ENCODE data around the gene PIANP. TPM values are rescaled to one million over a fixed set of nuclear protein-coding genes. Genes with fewer than 3 reads are reported as not detected.

The PIANP gene
- total RNA-seq, 1 experiment from 2014 or later, result 0.13 TPM

DNA sequence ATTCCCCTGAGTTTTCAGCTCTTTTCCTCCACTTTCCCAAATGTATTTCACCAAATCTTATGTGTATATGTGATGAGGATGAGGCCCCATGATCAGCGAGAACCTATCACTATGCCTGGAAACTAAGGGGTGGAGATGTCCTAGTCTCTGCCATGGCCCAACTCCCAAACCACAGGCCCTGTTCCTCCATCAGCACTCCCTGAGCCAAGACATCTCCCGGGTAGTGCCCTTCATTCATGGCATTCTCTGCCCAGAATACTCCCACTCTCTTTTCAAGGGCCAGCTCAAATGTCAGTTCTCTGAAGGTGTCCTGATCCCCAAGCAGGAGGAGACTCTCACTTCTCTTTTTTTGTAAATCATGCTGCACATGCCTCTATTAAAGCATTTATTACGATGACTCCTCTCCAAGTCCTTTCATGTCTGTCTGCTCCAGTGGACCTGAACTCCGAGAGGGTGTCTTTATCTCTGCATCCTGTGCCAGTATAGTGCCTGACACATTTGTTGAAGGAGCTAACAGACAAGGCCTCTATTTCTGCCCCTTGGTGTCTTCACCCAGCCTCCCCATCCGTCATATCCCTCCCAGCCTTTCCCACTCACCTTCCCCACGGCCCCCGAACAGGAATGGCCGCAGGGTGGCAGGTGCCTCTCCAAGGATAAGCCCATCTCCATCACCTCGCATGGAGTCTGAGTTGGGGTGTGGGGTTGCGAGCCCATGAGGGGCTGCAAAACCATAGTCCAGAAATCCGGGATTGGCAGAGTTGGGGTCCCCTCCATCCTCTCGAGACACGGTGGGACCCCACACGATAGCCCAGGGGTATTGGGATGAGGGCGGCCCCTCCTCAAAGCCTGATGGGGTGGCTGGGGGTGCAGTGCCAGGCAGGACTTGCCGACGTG is 3.7 kb downstream of the PIANP start:
- Histone ChIP-seq H3K27ac (ENCODE audit: low read length) (no peak overlapping the region), H3K9me3 (ENCODE audit: control insufficient read depth, insufficient read depth, low read depth, low read length) (no peaks in the 10 kb centered on the region), H3K36me3 (ENCODE audit: control insufficient read depth, insufficient read depth, low read length) (no peaks in the 10 kb centered on the region), H3K27me3 (ENCODE audit: control insufficient read depth, insufficient read depth, low read length) (peaks cover 9% of the 10 kb centered on the region), H3K4me1 (ENCODE audit: control insufficient read depth, insufficient read depth, low read length) (no peaks in the 10 kb centered on the region), H3K4me3 (ENCODE audit: low read depth in 2 of 2, low read length in 2 of 2) (no peak overlapping the region)
- no TSS peak for BruUV-seq (replicated peaks)
- ChIA-PET CTCF (interaction anchor here (0.6 to 0.7 kb wide), 2 partner anchors 75 to 136 kb away, joined by 3 to 9 read pairs; no protein-coding TSS in a partner anchor), POLR2A (interaction anchor here (0.6 kb wide), 1 partner anchor 81 kb away, joined by 5 read pairs; no protein-coding TSS in a partner anchor)
- intact Hi-C loops (cut with micrococcal nuclease; ENCODE audit: unreplicated experiment), result no loop called here
- ATAC-seq (no peak), DNase-seq (ENCODE audit: low read depth, low spot score) (no peak)
- TF ChIP-seq, protein P1, sequence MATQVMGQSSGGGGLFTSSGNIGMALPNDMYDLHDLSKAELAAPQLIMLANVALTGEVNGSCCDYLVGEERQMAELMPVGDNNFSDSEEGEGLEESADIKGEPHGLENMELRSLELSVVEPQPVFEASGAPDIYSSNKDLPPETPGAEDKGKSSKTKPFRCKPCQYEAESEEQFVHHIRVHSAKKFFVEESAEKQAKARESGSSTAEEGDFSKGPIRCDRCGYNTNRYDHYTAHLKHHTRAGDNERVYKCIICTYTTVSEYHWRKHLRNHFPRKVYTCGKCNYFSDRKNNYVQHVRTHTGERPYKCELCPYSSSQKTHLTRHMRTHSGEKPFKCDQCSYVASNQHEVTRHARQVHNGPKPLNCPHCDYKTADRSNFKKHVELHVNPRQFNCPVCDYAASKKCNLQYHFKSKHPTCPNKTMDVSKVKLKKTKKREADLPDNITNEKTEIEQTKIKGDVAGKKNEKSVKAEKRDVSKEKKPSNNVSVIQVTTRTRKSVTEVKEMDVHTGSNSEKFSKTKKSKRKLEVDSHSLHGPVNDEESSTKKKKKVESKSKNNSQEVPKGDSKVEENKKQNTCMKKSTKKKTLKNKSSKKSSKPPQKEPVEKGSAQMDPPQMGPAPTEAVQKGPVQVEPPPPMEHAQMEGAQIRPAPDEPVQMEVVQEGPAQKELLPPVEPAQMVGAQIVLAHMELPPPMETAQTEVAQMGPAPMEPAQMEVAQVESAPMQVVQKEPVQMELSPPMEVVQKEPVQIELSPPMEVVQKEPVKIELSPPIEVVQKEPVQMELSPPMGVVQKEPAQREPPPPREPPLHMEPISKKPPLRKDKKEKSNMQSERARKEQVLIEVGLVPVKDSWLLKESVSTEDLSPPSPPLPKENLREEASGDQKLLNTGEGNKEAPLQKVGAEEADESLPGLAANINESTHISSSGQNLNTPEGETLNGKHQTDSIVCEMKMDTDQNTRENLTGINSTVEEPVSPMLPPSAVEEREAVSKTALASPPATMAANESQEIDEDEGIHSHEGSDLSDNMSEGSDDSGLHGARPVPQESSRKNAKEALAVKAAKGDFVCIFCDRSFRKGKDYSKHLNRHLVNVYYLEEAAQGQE (IDR thresholded peaks at IDR 0.05; ENCODE audit: insufficient read depth in 1 of 2, low read depth in 2 of 2, low read length in 1 of 2), result no peak
- TF ChIP-seq TCF7L2 (IDR thresholded peaks at IDR 0.05; ENCODE audit: low read depth, low read length) (no peak), POLR2AphosphoS5 (IDR thresholded peaks at IDR 0.05; ENCODE audit: low read depth, low read length) (no peak), SIN3A (IDR thresholded peaks at IDR 0.05; ENCODE audit: borderline replicate concordance, insufficient read depth, low read depth, low read length) (no peak)
- TF ChIP-seq, protein P2, sequence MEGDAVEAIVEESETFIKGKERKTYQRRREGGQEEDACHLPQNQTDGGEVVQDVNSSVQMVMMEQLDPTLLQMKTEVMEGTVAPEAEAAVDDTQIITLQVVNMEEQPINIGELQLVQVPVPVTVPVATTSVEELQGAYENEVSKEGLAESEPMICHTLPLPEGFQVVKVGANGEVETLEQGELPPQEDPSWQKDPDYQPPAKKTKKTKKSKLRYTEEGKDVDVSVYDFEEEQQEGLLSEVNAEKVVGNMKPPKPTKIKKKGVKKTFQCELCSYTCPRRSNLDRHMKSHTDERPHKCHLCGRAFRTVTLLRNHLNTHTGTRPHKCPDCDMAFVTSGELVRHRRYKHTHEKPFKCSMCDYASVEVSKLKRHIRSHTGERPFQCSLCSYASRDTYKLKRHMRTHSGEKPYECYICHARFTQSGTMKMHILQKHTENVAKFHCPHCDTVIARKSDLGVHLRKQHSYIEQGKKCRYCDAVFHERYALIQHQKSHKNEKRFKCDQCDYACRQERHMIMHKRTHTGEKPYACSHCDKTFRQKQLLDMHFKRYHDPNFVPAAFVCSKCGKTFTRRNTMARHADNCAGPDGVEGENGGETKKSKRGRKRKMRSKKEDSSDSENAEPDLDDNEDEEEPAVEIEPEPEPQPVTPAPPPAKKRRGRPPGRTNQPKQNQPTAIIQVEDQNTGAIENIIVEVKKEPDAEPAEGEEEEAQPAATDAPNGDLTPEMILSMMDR (IDR thresholded peaks at IDR 0.05), result no peak
- in situ Hi-C loops (cut with HindIII; ENCODE audit: low pct_unique_long_range_greater_than_20kb, low sequenced_read_pairs), result no loop called here

DNA sequence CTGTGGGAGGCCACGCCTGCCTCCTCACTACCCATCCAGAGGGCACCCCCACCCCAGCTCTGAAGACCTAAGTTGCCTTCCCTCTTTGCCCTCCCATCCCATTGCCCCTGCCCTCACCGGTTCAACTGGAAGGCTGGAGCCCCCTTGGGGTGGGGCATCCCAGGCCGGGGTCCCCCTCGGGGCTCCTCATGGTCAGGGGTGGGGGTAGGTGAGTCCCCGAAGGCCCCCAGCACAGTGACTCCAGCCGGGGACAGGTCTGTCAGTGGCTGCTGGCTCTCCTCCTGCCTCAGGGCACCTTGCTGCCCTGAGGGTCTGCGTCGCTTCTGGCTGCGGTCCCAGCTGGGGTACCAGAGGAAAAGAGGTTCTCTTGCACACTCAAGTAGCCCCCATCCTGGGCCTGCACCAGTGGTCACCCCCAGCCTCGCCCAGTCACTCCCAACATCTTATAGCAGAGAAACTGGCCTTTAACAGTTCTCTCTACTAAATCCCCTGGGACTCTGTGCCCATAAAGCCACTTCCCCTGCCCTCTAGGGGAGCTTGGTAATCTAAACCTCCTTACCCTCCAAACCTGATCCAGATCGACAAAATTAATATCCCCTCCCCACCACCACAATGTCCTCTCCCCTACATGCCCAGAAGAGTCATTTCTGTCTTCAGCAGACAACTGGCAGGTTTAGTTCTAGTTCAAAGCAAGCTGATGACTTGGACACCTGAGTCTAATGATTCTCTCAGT is 5.1 kb downstream of the PIANP start:
- H3K4me1 ChIP-seq (ENCODE audit: control insufficient read depth, insufficient read depth, low read length), result no peaks in the 10 kb centered on the region
- intact Hi-C loops (cut with micrococcal nuclease; ENCODE audit: unreplicated experiment) (no loop called here), in situ Hi-C loops (cut with HindIII; ENCODE audit: low pct_unique_long_range_greater_than_20kb, low sequenced_read_pairs) (no loop called here)
- no peak for ATAC-seq
- no peak for DNase-seq (ENCODE audit: low read depth, low spot score)
- H3K27ac ChIP-seq (ENCODE audit: low read length), result no peak overlapping the region
- BruUV-seq (replicated peaks), result no TSS peak
- no peaks in the 10 kb centered on the region for H3K36me3 ChIP-seq (ENCODE audit: control insufficient read depth, insufficient read depth, low read length)
- no peak for TF ChIP-seq SIN3A (IDR thresholded peaks at IDR 0.05; ENCODE audit: borderline replicate concordance, insufficient read depth, low read depth, low read length)
- TF ChIP-seq TCF7L2 (IDR thresholded peaks at IDR 0.05; ENCODE audit: low read depth, low read length), result no peak
- TF ChIP-seq, protein P1 (IDR thresholded peaks at IDR 0.05; ENCODE audit: insufficient read depth in 1 of 2, low read depth in 2 of 2, low read length in 1 of 2), result no peak
- no peak for TF ChIP-seq POLR2AphosphoS5 (IDR thresholded peaks at IDR 0.05; ENCODE audit: low read depth, low read length)
- TF ChIP-seq, protein P2 (IDR thresholded peaks at IDR 0.05), result no peak
- peaks cover 2% of the 10 kb centered on the region; the same call in 1 of the 2 replicates for H3K27me3 ChIP-seq (ENCODE audit: control insufficient read depth, insufficient read depth, low read length)
- CTCF ChIA-PET, result no interaction called here
- POLR2A ChIA-PET, result no interaction called here
- no peak overlapping the region for H3K4me3 ChIP-seq (ENCODE audit: low read depth in 2 of 2, low read length in 2 of 2)
- H3K9me3 ChIP-seq (ENCODE audit: control insufficient read depth, insufficient read depth, low read depth, low read length), result no peaks in the 10 kb centered on the region

Data from Panc1 (cell line).